SK-N-SH treated with all-trans-retinoic acid at 6 μM for 48 hours (cell line): ENCODE results near the gene OOSP4A.

ENCODE experiments used
- CREB5 ChIP-seq: fragments of 250-450 bp; sonication (Bioruptor Pico); IDR thresholded peaks from 2 replicates; pipeline ENCODE4 v1.5.1; 2020; ENCODE audit warnings: low read depth, mild to moderate bottlenecking, moderate library complexity
- GLIS3 ChIP-seq: fragments of 250-450 bp; sonication (Bioruptor Pico); IDR thresholded peaks from 2 replicates; pipeline ENCODE4 v1.5.0; 2020; ENCODE audit warnings: mild to moderate bottlenecking, moderate library complexity
- OSR1 ChIP-seq: fragments of 250-450 bp; sonication (Bioruptor Pico); IDR thresholded peaks from 2 replicates; pipeline ENCODE4 v1.8.0; 2022; ENCODE audit warnings: moderate library complexity, mild to moderate bottlenecking, inconsistent platforms
- RARB ChIP-seq: fragments of 250-450 bp; sonication (Bioruptor Pico); IDR thresholded peaks from 2 replicates; pipeline ENCODE4 v1.8.0; 2021; ENCODE audit warnings: mild to moderate bottlenecking, moderate library complexity
- SNAI2 ChIP-seq: fragments of 250-450 bp; sonication (Bioruptor Pico); IDR thresholded peaks from 2 replicates; pipeline ENCODE4 v1.5.0; 2020; ENCODE audit warnings: mild to moderate bottlenecking, moderate library complexity
- TCF4 ChIP-seq: fragments of 250-450 bp; sonication (Bioruptor Pico); IDR thresholded peaks from 2 replicates; pipeline ENCODE4 v1.8.0; 2021; ENCODE audit warnings: mild to moderate bottlenecking, moderate library complexity, borderline replicate concordance
- TOX ChIP-seq: fragments of 250-450 bp; sonication (Bioruptor Pico); IDR thresholded peaks from 2 replicates; pipeline ENCODE4 v1.8.0; 2021; ENCODE audit warnings: mild to moderate bottlenecking, moderate library complexity, borderline replicate concordance
- ZFP3 ChIP-seq: fragments of 250-450 bp; sonication (Bioruptor Pico); IDR thresholded peaks from 2 replicates; pipeline ENCODE4 v1.5.0; 2020; ENCODE audit warnings: mild to moderate bottlenecking, moderate library complexity
- ZFP30 ChIP-seq: fragments of 450-650 bp; formaldehyde crosslinking; IDR thresholded peaks from 2 replicates; pipeline ENCODE4 v1.5.0; 2022; ENCODE audit warnings: mild to moderate bottlenecking, moderate library complexity
- TF ChIP-seq, protein P1 (sequence below): fragments of 250-450 bp; sonication (Bioruptor Pico); IDR thresholded peaks from 2 replicates; pipeline ENCODE4 v1.5.0; 2020; ENCODE audit warnings: mild to moderate bottlenecking, moderate library complexity
- TF ChIP-seq, protein P2 (sequence below): fragments of 250-450 bp; sonication (Bioruptor Pico); IDR thresholded peaks from 2 replicates; pipeline ENCODE4 v1.8.0; 2020; ENCODE audit warnings: mild to moderate bottlenecking, moderate library complexity, borderline replicate concordance

GRCh38 chr11:59966201-59966600 is 2.4 kb downstream of the OOSP4A start:
- TF ChIP-seq ZFP3 (CRISPR knock-in tag), result no peak
- no peak for TF ChIP-seq CREB5 (CRISPR knock-in tag)
- TF ChIP-seq OSR1, result no peak
- TF ChIP-seq ZFP30, result no peak
- no peak for TF ChIP-seq RARB (CRISPR knock-in tag)
- TF ChIP-seq TOX, result no peak
- TF ChIP-seq, protein P1, sequence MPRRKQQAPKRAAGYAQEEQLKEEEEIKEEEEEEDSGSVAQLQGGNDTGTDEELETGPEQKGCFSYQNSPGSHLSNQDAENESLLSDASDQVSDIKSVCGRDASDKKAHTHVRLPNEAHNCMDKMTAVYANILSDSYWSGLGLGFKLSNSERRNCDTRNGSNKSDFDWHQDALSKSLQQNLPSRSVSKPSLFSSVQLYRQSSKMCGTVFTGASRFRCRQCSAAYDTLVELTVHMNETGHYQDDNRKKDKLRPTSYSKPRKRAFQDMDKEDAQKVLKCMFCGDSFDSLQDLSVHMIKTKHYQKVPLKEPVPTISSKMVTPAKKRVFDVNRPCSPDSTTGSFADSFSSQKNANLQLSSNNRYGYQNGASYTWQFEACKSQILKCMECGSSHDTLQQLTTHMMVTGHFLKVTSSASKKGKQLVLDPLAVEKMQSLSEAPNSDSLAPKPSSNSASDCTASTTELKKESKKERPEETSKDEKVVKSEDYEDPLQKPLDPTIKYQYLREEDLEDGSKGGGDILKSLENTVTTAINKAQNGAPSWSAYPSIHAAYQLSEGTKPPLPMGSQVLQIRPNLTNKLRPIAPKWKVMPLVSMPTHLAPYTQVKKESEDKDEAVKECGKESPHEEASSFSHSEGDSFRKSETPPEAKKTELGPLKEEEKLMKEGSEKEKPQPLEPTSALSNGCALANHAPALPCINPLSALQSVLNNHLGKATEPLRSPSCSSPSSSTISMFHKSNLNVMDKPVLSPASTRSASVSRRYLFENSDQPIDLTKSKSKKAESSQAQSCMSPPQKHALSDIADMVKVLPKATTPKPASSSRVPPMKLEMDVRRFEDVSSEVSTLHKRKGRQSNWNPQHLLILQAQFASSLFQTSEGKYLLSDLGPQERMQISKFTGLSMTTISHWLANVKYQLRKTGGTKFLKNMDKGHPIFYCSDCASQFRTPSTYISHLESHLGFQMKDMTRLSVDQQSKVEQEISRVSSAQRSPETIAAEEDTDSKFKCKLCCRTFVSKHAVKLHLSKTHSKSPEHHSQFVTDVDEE (CRISPR knock-in tag), result no peak
- no peak for TF ChIP-seq TCF4 (CRISPR knock-in tag)
- TF ChIP-seq, protein P2, sequence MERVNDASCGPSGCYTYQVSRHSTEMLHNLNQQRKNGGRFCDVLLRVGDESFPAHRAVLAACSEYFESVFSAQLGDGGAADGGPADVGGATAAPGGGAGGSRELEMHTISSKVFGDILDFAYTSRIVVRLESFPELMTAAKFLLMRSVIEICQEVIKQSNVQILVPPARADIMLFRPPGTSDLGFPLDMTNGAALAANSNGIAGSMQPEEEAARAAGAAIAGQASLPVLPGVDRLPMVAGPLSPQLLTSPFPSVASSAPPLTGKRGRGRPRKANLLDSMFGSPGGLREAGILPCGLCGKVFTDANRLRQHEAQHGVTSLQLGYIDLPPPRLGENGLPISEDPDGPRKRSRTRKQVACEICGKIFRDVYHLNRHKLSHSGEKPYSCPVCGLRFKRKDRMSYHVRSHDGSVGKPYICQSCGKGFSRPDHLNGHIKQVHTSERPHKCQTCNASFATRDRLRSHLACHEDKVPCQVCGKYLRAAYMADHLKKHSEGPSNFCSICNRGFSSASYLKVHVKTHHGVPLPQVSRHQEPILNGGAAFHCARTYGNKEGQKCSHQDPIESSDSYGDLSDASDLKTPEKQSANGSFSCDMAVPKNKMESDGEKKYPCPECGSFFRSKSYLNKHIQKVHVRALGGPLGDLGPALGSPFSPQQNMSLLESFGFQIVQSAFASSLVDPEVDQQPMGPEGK (CRISPR knock-in tag), result no peak
- no peak for TF ChIP-seq GLIS3 (CRISPR knock-in tag)
- no peak for TF ChIP-seq SNAI2 (CRISPR knock-in tag)
